A549 (cell line): Measurements from ENCODE around the gene SMYD4. TPM values are rescaled to one million over a fixed set of nuclear protein-coding genes. Genes with fewer than 3 reads are reported as not detected.

ENCODE experiments used
- ATAC-seq, 2 experiments: fragments of 200-7000 bp in 1 of 2; fragments of >200 bp in 1 of 2; cut with Nextera tagmentation in 1 of 2; cut with Tn5 transposase in 1 of 2; 3 replicates each; pipeline versions ENCODE4 v1.8.0 to v1.9.1; 2018 to 2020; ENCODE audit warnings: mild to moderate bottlenecking in 1 of 2, moderate library complexity in 1 of 2
- CTCF ChIA-PET: fragments of 300-600 bp; sonication (Branson Sonifier 250); formaldehyde crosslinking; extraction: SDS; loops from one replicate; lab custom pipeline; 2021; ENCODE audit warnings: antibody characterized with exemption, inconsistent platforms; lab: Yijun Ruan, JAX
- POLR2A ChIA-PET: fragments of 350-600 bp; formaldehyde crosslinking; extraction: SDS; loops from one replicate; lab custom pipeline; 2021; ENCODE audit warnings: antibody characterized with exemption, inconsistent platforms; lab: Yijun Ruan, JAX
- DNase-seq, 2 experiments: peaks; one replicate each; pipeline versions ENCODE4 v3.0.0 to v3.0.0-alpha.2; 2011 to 2016; ENCODE audit warnings: low read depth in 1 of 2, low spot score in 1 of 2
- FAIRE-seq: peaks from 2 replicates; lab custom pipeline; 2011; peaks lifted over from hg19 to GRCh38; lab: Jason Lieb, UNC
- H3K27ac ChIP-seq, 2 experiments: fragments of >200 bp; sonication (Bioruptor Twin); formaldehyde crosslinking; 3 replicates each; pipeline ENCODE4 v1.5.1; 2016 to 2017
- H3K4me1 ChIP-seq: fragments of >200 bp; sonication (Bioruptor Twin); formaldehyde crosslinking; 3 replicates; pipeline ENCODE4 v1.6.1; 2016
- H3K4me2 ChIP-seq: fragments of >200 bp; sonication (Bioruptor Twin); formaldehyde crosslinking; 3 replicates; pipeline ENCODE4 v1.6.1; 2016
- H3K4me3 ChIP-seq: fragments of >200 bp; sonication (Bioruptor Twin); formaldehyde crosslinking; 3 replicates; pipeline ENCODE4 v1.5.1; 2016
- H3K9me3 ChIP-seq: fragments of >200 bp; sonication (Bioruptor Twin); formaldehyde crosslinking; 3 replicates; pipeline ENCODE4 v1.6.1; 2016
- ATOH8 ChIP-seq: fragments of 250-450 bp; sonication (Bioruptor Pico); IDR thresholded peaks from 2 replicates; pipeline ENCODE4 v1.5.0; 2020; ENCODE audit warnings: low read depth, mild to moderate bottlenecking, moderate library complexity
- BCL3 ChIP-seq: fragments of >200 bp; sonication (Bioruptor Twin); formaldehyde crosslinking; IDR thresholded peaks from 3 replicates; pipeline ENCODE4 v1.6.1; 2016
- BHLHE40 ChIP-seq: IDR thresholded peaks from 2 replicates; pipeline ENCODE4 v1.6.1; 2012; ENCODE audit warnings: low read depth, low read length, inconsistent platforms
- CBX2 ChIP-seq: fragments of 200-600 bp; sonication (generic); IDR thresholded peaks from 2 replicates; pipeline ENCODE4 v1.6.1; 2016; ENCODE audit warnings: low read depth, mild to moderate bottlenecking, borderline replicate concordance
- CBX8 ChIP-seq: fragments of 200-600 bp; sonication (generic); IDR thresholded peaks from 2 replicates; pipeline ENCODE4 v1.6.1; 2016
- CEBPB ChIP-seq, 2 experiments: fragments of >200 bp in 1 of 2; sonication (Bioruptor Twin) in 1 of 2; formaldehyde crosslinking in 1 of 2; IDR thresholded peaks; 2 replicates each; pipeline ENCODE4 v1.6.1; 2012 to 2016
- CHD4 ChIP-seq: fragments of 200-600 bp; sonication (generic); IDR thresholded peaks from 2 replicates; pipeline ENCODE4 v1.6.1; 2016; ENCODE audit warnings: antibody characterized with exemption, mild to moderate bottlenecking, borderline replicate concordance
- ELK1 ChIP-seq: fragments of 150-350 bp; IDR thresholded peaks from 2 replicates; pipeline ENCODE4 v1.6.1; 2014; ENCODE audit warnings: low read depth, mild to moderate bottlenecking, low read length
- FOSB ChIP-seq: fragments of 250-450 bp; sonication (Bioruptor Pico); IDR thresholded peaks from 2 replicates; pipeline ENCODE4 v1.5.0; 2020; ENCODE audit warnings: mild to moderate bottlenecking, moderate library complexity
- FOSL2 ChIP-seq, 2 experiments: fragments of 450-650 bp in 1 of 2; fragments of >200 bp in 1 of 2; sonication (Bioruptor Twin) in 1 of 2; formaldehyde crosslinking; IDR thresholded peaks; 2 replicates each; pipeline versions ENCODE4 v1.5.0 to v1.6.1; 2016 to 2020; ENCODE audit warnings: mild to moderate bottlenecking in 1 of 2, moderate library complexity in 1 of 2
- FOXS1 ChIP-seq: fragments of 250-450 bp; sonication (Bioruptor Pico); IDR thresholded peaks from 2 replicates; pipeline ENCODE4 v1.5.0; 2020; ENCODE audit warnings: mild to moderate bottlenecking, moderate library complexity
- HES2 ChIP-seq: fragments of >200 bp; sonication (Bioruptor Twin); formaldehyde crosslinking; IDR thresholded peaks from 2 replicates; pipeline ENCODE4 v1.6.1; 2016
- HEYL ChIP-seq: fragments of 250-450 bp; sonication (Bioruptor Pico); IDR thresholded peaks from 2 replicates; pipeline ENCODE4 v1.8.0; 2021; ENCODE audit warnings: mild to moderate bottlenecking, moderate library complexity
- HOXA7 ChIP-seq: fragments of 250-450 bp; sonication (Bioruptor Pico); IDR thresholded peaks from 2 replicates; pipeline ENCODE4 v1.5.0; 2020; ENCODE audit warnings: mild to moderate bottlenecking, moderate library complexity
- JUNB ChIP-seq: fragments of >200 bp; sonication (Bioruptor Twin); formaldehyde crosslinking; IDR thresholded peaks from 2 replicates; pipeline ENCODE4 v1.6.1; 2016
- MAZ ChIP-seq: fragments of 150-350 bp; IDR thresholded peaks from 2 replicates; pipeline ENCODE4 v1.6.1; 2014; ENCODE audit warnings: antibody characterized with exemption, low read depth, low read length, borderline replicate concordance
- MYC ChIP-seq: IDR thresholded peaks from 2 replicates; pipeline ENCODE4 v1.6.1; 2012; ENCODE audit warnings: mild to moderate bottlenecking, inconsistent platforms, low read length, improper control_type of control experiment, borderline replicate concordance
- NFE2L2 ChIP-seq: fragments of 150-350 bp; conservative IDR thresholded peaks from 2 replicates; pipeline ENCODE4 v1.6.1; 2014; ENCODE audit warnings: low read length
- NPAS2 ChIP-seq: fragments of 250-450 bp; sonication (Bioruptor Pico); IDR thresholded peaks from 2 replicates; pipeline ENCODE4 v1.8.0; 2022; ENCODE audit warnings: mild to moderate bottlenecking, moderate library complexity, borderline replicate concordance
- NR3C1 ChIP-seq: fragments of >200 bp; sonication (Bioruptor Twin); formaldehyde crosslinking; IDR thresholded peaks from 3 replicates; pipeline ENCODE4 v1.6.1; 2017
- PBX3 ChIP-seq: IDR thresholded peaks from 2 replicates; pipeline ENCODE4 v1.6.1; 2012
- PHF8 ChIP-seq: fragments of 200-600 bp; sonication (generic); IDR thresholded peaks from 2 replicates; pipeline ENCODE4 v1.6.1; 2016; ENCODE audit warnings: low read depth, mild to moderate bottlenecking, antibody characterized with exemption, moderate library complexity, borderline replicate concordance
- RARB ChIP-seq: fragments of 250-450 bp; sonication (Bioruptor Pico); IDR thresholded peaks from 2 replicates; pipeline ENCODE4 v1.8.0; 2021; ENCODE audit warnings: mild to moderate bottlenecking, moderate library complexity
- RFX5 ChIP-seq: fragments of 450-650 bp; IDR thresholded peaks from 2 replicates; pipeline ENCODE4 v1.7.1; 2014; ENCODE audit warnings: antibody characterized with exemption, mild to moderate bottlenecking, moderate library complexity
- SMC3 ChIP-seq: fragments of >200 bp; sonication (Bioruptor Twin); formaldehyde crosslinking; IDR thresholded peaks from 3 replicates; pipeline ENCODE4 v1.6.1; 2018; ENCODE audit warnings: inconsistent platforms
- TP53 ChIP-seq: fragments of 250-450 bp; sonication (Bioruptor Pico); IDR thresholded peaks from 2 replicates; pipeline ENCODE4 v1.5.0; 2021; ENCODE audit warnings: mild to moderate bottlenecking, moderate library complexity
- USF2 ChIP-seq: fragments of 450-650 bp; IDR thresholded peaks from 2 replicates; pipeline ENCODE4 v1.6.1; 2014; ENCODE audit warnings: antibody characterized with exemption
- ZFP36 ChIP-seq: fragments of 450-650 bp; IDR thresholded peaks from 2 replicates; pipeline ENCODE4 v1.6.1; 2014; ENCODE audit warnings: borderline replicate concordance; ENCODE audit not compliant: partially characterized antibody
- ZSCAN20 ChIP-seq: fragments of 250-450 bp; sonication (Bioruptor Pico); IDR thresholded peaks from 2 replicates; pipeline ENCODE4 v1.8.0; 2022; ENCODE audit warnings: mild to moderate bottlenecking, moderate library complexity
- WGBS: methylation state at CpG from one replicate; pipeline ENCODE4 v1.1.6; 2017; ENCODE audit errors: missing lambda C conversion rate; 5-methylcytosine and 5-hydroxymethylcytosine counted together
- polyA plus RNA-seq, 4 experiments: library from polyadenylated mRNA; depleted of rRNA in 3 of 4; stranded (reverse); fragments of >200 nt; fragmentation: RNase III in 1 of 4; extraction: RNeasy Plus Mini Kit Qiagen cat#74134 plus additional on column Dnase treatment in 1 of 4; gene quantifications; 2 replicates in 3 of 4; 3 replicates in 1 of 4; pipeline ENCODE4 v1.2.3, GENCODE V29; 2011 to 2017

SMYD4 gene
- polyA plus RNA-seq, 2 of the 4 experiments (the other 2 are of a cell fraction): 11.1 to 12.1 TPM

GRCh38 chr17:1732833-1733321, 96.8 kb downstream of the SMYD4 start:
- Histone ChIP-seq H3K9me3 (no peaks in the 10 kb centered on the region), H3K4me2 (no peak overlapping the region), H3K4me3 (no peak overlapping the region), H3K4me1 (peaks cover 27% of the 10 kb centered on the region), H3K27ac (no peak overlapping the region)
- WGBS: 90% methylated on average over 11 of the region's 11 CpGs
- ATAC-seq (no peak), DNase-seq (no peak), FAIRE-seq (no peak)
- CTCF ChIA-PET: interaction anchor here (0.9 to 23.8 kb wide), 8 partner anchors 8 to 149 kb away, joined by 3 to 591 read pairs (median 4); partner anchors contain the start of gene SERPINF1
- no peak for TF ChIP-seq ZSCAN20 (CRISPR knock-in tag)
- no peak for TF ChIP-seq RARB
- no peak for TF ChIP-seq SMC3
- no peak for TF ChIP-seq HEYL (CRISPR knock-in tag)
- TF ChIP-seq HES2: no peak
- POLR2A ChIA-PET: no interaction called here

- DNase-seq: no peak
- 93% methylated on average over 14 of the region's 22 CpGs for WGBS
- Histone ChIP-seq H3K4me3 (no peak overlapping the region), H3K4me1 (peaks cover 26% of the 10 kb centered on the region), H3K27ac (no peak overlapping the region), H3K9me3 (no peaks in the 10 kb centered on the region), H3K4me2 (no peak overlapping the region)
- no peak for FAIRE-seq
- ChIA-PET CTCF (interaction anchor here (1.3 to 23.8 kb wide), 7 partner anchors 13 to 150 kb away, joined by 4 to 591 read pairs (median 4); partner anchors contain the start of gene SERPINF1), POLR2A (interaction anchor here (0.6 to 0.9 kb wide), 3 partner anchors 11 to 49 kb away, joined by 4 to 7 read pairs (median 4); no protein-coding TSS in a partner anchor)
- TF ChIP-seq ZSCAN20 (CRISPR knock-in tag) (no peak), RFX5 (no peak), NR3C1 (no peak), CHD4 (no peak), MAZ (no peak), ATOH8 (no peak), TP53 (CRISPR knock-in tag) (no peak), PBX3 (no peak), BCL3 (no peak)
- no peak for ATAC-seq
These were observed 97.4 kb downstream of the SMYD4 start for GRCh38 chr17:1732241-1732832.

- CTCF ChIA-PET: interaction anchor here (1.1 to 23.8 kb wide), 8 partner anchors 12 to 293 kb away, joined by 3 to 591 read pairs (median 4); partner anchors contain the start of gene SERPINF1
- Histone ChIP-seq H3K9me3 (no peaks in the 10 kb centered on the region), H3K27ac (peak overlapping the region in 1 of 2 experiments; percentile 18; a peak in 1 of 6 replicates), H3K4me1 (peaks cover 14% of the 10 kb centered on the region), H3K4me3 (no peak overlapping the region), H3K4me2 (no peak overlapping the region)
- POLR2A ChIA-PET: interaction anchor here (0.6 to 1.1 kb wide), 2 partner anchors 22 to 62 kb away, joined by 3 read pairs; no protein-coding TSS in a partner anchor
- 83% methylated on average over 10 of the region's 10 CpGs for WGBS
- FAIRE-seq: no peak
- DNase-seq: no peak
- TF ChIP-seq CBX8 (no peak), FOSL2 (IDR thresholded peaks at IDR 0.05) (no peak), FOSL2 (CRISPR knock-in tag; IDR thresholded peaks at IDR 0.05) (no peak), CBX2 (no peak), MYC (no peak), PHF8 (no peak), ELK1 (no peak), HOXA7 (CRISPR knock-in tag) (no peak), ZFP36 (no peak), TP53 (CRISPR knock-in tag) (no peak), HEYL (CRISPR knock-in tag) (no peak), NFE2L2 (no peak), NPAS2 (no peak), USF2 (no peak), FOSB (CRISPR knock-in tag) (no peak), BHLHE40 (no peak), CEBPB (IDR thresholded peaks at IDR 0.05) (no peak), FOXS1 (no peak), JUNB (no peak)
- ATAC-seq: no peak
These were observed 98.6 kb downstream of the SMYD4 start for GRCh38 chr17:1731194-1731506.
